NCI-H69 (cell line): ENCODE results near the gene KCNJ5.

Source experiments
- DNase-seq: peaks from one replicate; lab custom pipeline; 2025; lab: John Stamatoyannopoulos, UW

The KCNJ5 gene

DNA sequence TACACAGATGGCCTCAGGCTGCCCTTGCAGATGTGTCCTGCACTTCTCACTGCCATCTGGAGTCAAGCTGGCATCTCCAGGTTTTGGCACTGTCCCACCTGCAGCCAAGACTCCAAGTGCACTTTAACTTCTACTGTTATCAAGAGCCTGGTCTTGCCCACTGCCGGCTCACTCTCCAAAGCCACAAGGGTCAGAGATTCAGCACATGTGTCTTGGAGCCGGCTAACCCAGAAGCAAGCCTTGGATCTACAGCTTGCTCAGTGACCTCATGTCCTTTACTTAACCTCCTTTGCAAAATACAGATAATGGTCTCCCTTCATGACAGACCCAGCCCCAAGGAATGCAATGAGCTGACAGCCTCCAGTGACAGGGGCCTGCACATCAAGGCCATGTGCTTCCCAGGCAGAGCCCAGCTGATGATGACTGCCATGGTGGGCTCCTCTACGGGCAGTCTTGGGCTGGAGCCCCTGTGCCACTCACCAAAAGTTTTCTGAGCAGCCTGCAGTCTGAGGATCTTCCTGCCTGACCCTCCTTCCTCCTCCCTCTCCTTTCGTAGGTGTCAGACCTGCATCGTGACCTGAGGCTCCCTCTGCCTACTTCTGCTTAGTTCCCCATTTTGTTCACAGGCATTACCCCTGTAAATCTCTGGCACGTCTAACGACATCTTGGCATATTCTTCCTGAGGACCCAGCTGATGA is 42.5 kb downstream of the KCNJ5 start:
- DNase-seq: no peak

GRCh38 chr11:128934351-128934750 is 43.2 kb downstream of the KCNJ5 start:
- no peak for DNase-seq

DNA sequence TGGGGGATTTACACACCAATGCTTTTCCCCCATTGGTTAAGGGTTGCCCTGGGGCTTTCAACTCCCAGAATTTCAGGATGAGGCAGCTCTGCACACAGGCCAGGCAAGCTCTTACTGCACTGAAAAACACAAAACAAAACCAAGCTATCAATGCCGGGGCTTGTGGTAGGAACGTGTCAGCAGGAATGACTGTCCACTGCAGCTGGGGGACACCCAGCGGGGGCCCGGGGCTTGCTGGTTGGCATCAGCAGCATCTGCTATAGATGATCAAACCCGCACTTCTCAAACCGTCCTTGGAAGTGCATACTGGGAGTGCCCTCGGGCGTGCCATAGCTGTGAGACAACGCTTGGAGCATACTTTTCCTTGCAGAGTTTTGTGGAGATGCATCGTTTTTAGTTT is 43.8 kb downstream of the KCNJ5 start:
- DNase-seq: no peak

DNA sequence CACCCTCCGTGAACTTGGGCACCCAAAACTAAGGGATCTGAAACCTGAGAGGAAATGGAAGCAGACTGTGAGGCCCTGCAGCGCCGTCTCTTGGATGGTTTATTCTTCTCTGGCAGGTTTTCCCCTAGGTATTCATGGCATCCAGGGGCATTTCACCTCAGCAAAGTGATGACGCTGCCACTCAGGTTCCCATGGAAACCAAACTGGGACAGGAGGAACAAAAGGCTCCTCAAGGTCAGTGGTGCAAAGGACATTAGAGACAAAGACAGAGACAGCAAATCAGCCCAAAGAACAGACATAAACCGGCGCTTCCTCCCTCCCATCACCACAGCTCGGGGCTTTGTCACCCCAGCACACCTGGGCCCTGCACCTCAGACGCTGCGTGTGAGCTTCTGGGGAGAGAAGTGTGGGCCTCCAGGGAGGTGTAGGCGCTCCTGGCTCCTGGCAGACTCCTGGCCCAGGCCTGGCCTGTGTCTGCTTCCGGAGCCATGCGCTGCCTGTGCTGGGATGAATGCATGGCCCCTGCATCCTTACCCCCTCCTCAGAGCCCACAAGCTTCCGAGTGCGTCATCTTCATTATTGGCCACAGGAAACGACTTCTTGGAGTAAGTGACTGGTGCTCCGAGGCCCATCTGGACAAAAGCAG is 45.6 kb downstream of the KCNJ5 start:
- peak; percentile 59 for DNase-seq

DNA sequence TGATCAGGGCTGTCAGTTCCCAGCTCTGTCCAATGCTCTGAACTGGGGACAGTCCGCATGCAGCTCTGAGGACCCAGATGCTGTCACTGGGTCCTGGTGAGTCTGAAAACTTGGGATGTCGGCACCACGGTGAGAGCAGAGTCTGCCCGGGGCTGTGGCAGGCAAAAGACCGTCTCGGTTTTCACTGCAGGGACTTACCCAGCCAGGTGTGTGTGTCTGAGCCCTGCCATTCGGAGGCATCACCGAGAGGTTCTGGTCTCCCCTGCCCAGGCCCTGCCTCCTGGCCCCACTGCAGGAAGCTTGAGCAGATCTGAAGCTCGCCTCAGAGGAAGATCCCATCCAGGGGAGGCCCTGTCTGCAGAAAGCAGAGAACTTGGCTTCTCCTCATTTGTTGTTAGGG is 46.3 kb downstream of the KCNJ5 start:
- DNase-seq: peak; percentile 30

DNA sequence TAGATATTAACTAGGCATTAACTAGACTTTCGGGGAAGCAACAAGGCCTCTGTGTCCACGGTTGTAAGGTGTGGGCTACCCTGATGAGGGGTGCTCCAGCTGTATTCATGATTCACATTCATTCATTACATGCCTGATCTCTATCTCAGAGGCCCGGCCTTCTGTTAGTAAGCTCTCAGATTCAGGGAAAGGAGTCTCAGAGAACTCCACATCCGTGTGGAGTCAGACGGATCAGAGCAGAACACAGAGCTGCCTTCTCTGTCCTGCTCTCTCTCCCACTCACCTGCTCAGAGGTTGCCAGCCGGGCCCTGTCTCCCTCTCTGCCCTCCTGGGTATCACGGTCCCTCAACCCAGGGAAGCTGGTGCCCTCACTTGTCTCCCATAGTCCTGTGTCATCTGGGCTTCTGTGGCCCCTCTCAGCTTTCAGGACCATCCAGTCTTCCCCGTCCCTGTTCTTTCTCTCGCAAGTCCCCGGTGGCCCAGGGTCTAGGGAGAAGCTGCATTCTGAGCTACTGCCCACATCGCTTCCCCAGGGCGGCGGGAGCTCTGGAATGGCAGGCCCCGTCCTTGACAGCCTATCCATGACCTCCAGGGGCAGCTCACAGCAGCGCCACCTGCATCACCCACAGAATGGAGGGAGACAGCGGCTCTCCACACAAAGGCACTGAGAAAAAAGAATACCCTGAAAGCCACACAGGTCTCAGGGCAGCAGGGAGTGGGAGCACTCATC is 47.2 kb downstream of the KCNJ5 start:
- no peak for DNase-seq

DNA sequence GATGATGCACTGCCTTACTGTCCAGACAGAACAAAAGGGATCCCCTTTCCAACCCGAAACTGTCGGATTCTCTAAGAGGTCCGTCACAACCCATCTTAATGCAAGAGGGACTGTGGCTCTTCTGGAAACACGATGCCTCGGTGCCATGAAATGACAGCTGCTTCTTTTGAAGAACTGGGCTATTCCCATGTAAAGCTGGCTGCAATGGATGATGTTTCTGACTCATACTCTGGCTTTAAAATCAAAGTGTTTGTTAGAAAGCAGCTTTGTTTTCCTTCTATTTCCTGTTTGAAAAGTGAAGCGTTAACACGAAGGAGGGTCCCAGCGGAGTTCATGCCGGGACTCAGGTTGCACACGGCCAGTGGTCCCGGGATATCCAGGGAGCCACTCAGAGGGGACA is 48.4 kb downstream of the KCNJ5 start:
- no peak for DNase-seq

- DNase-seq: no peak
Measured at GRCh38 chr11:128940156-128940555, 49.0 kb downstream of the KCNJ5 start.

DNA sequence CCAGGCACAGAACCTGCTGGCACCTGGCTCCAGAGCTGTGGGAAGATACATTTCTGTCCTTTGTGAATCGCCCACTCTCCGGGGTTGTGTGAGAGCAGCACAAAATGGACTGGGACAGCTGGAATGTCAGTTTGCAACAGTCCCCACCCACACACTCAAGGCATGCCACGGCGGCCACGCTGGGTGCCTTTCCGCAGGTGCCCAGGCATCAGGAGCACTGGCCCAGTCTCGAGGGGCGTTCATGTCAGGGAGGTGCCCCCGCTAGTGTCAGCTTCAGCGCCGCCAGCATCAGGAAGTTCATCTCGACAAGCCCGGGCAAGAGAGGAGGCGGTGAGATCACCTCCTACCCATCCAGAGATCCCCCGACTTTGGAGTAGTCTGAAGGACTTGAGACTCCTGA is 49.4 kb downstream of the KCNJ5 start:
- DNase-seq: no peak

- peak; percentile 74 for DNase-seq
Measured at GRCh38 chr11:128941110-128941509, 50.0 kb downstream of the KCNJ5 start.

DNA sequence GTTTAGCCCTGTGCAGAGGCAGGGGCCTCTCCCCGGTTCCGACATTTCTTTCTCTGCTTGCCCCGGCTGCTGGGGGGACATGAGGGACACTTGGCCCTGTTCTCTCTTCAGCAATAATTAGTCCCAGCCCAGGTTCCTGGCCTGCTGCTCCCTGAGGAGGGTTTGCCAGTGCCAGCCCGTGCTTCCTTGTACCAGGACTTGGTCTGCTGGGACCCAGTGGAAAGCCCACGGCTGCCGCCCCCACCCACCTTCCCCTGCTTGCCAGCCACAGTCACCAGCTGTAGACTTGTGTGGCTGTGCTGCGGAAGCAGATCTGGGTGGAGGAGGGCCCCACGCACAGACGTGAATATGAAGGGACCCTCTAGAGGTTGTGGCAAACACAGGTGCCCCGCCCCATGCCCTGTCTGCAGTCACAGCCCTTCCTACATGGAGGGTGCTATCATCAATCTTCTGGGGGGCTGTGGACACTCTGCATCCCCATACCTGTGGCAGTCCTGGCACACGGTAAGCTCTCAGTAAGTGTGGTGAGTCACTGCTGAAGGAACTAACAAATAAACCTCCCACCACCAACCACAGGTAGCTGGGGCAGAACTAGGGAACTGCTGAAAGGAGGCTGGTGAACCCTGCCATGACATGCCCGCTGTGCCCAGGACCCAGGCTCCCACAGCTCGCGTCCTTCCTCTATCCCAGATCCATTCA is 50.6 kb downstream of the KCNJ5 start:
- no peak for DNase-seq

- no peak for DNase-seq
Measured at GRCh38 chr11:128942272-128942612, 51.1 kb downstream of the KCNJ5 start.

GRCh38 chr11:128942817-128943427 is 51.8 kb downstream of the KCNJ5 start, which contains the start of gene TP53AIP1:
TSS of gene TP53AIP1 (minus strand) at chr11:128942871. CDS start at chr11:128937818, 5,053 bp downstream.
- DNase-seq: no peak

- no peak for DNase-seq
Measured at GRCh38 chr11:128943428-128943976, 52.3 kb downstream of the KCNJ5 start.

DNA sequence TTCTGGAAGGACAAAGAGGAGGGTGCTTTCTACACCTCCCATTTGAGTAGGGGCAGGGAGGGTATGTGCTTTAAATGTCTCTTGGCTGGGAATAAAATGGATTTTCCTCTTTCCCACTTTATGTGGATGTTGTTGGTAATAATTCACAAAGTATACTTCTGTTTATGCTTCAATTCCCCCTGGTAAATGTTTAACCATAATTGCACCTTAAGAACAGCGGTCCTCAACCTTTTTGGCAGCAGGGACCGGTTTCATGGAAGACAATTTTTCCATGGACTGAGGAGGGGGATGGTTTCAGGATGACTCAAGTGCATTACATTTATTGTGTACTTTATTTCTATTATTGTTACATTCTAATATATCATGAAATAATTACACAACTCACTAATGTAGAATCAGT is 55.5 kb downstream of the KCNJ5 start:
- DNase-seq: no peak

DNA sequence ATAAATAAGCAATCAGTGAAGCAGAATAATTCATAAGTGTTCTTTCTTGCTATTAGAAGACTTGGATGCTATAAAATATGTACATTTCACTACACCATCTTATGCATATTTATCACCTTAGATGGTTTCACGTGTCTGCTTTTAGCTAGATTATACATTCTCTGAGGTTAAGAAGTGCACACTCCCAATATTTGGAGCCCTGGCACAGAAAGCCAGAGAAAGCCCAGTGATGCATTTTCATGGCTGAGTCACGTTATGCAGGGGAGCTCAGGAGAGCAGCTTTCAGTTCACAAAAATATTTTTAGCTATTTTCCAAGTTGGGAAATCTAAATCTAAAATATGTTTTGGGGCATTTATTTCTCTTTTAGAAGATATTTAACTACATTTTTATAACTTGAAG is 56.6 kb downstream of the KCNJ5 start:
- no peak for DNase-seq

GRCh38 chr11:128948583-128948982 is 57.4 kb downstream of the KCNJ5 start:
- DNase-seq: peak; percentile 21

DNA sequence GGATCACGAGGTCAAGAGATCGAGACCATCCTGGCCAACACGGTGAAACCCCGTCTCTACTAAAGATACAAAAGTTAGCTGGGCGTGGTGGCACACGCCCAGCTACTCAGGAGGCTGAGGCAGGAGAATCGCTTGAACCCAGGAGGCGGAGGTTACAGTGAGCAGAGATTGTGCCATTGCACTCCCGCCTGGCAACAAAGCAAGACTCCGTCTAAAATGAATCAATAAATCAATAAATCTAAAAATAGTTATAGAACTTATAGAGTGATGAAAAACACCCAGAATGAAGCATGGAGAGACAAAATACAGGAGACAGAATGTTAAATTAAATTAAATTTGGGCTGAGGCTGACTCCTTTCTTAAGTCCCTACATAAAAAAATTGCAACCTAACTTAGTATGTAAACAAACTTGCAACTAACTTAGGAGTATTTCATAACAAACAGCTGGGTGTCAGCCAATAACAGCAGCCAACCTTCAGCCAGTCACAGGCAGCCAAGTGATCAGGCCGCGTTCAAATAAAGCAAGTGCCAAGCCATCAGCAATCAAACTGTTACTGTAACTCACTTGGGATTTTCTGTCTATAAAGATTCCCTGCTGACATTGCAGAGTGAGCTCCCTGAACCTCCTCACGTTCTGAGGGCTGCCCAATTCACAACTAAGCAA is 58.8 kb downstream of the KCNJ5 start:
- no peak for DNase-seq

DNA sequence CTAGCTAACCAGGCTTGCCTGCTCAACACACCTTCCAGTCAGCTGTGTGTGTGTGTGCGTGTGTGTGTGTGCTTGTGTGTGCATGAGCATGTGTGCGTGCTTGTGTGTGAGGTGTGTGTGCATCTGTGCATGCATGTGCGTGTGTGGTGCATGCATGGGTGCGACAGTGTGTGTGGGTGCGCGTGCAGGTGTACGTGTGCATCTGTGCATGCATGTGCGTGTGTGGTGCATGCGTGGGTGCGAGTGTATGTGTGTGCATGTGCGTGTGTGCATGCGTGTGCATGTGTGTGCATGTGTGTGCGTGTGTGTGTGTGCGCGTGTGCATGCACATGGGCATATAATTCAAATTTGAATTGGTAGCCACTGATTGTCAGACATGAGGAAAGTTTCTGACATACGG is 62.0 kb downstream of the KCNJ5 start:
- no peak for DNase-seq

GRCh38 chr11:128955636-128956035 is 64.5 kb downstream of the KCNJ5 start:
- no peak for DNase-seq
